Measurements from ENCODE around the gene SUMF1.
"Not testable (repeated sequence)": the region's sequence is repeated elsewhere in the genome, so short reads cannot be mapped to it uniquely, and the experiment has no call there.

The SUMF1 gene

DNA sequence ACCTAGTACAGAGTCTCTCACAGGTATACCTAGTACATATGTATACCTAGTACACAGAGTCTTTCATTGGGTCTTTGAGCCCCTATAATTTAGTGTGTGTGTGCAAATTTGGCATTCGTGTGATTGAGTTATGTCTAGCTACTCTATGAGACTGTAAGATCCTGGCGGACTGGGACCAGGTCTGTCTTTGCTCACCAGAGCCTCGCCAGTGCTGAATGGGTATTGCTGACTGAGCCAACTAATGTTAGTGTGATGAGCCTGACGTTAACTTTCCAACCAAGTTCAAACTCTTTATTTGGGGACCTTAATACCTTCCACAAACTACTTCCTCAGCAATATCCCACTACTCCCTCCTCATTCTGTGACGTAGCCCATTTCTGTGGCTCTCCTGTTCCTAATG lies 128.3 kb downstream of the SUMF1 start:
- DNase-seq (ENCODE audit: low read depth in 3 of 3): no peak

DNA sequence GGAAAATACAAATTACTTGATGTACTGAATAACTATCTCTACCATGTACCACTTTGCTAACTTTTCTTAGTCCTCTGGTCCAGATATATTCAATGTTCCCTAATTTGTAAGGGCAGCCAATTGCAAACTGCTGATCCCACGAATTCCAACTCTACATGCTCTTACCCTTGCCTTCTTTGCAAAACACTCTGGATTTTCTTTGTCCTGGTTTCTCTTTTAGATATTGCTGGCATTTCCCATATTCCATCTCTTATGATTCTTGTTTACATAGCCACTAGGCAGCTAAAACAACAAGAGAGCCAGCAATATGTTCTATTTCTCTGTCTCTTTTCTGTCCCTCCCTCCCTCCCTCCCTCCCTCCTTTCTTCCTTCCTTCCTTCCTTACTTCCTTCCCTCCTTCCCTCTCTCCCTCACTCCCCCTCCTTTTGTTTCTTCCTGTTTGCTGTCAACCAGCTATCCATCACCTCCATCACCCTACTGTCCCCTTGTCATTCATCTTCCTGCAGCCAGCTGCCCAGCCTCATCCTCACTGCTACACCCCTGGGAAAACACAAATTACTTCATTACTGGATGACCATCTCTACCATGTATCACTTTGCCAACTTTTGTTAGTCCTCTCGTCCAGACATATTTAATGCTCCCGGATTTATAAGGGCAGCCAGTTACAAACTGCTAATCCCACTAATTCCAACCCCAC lies 130.1 kb downstream of the SUMF1 start:
- no peak for DNase-seq (ENCODE audit: low read depth in 3 of 3)

DNA sequence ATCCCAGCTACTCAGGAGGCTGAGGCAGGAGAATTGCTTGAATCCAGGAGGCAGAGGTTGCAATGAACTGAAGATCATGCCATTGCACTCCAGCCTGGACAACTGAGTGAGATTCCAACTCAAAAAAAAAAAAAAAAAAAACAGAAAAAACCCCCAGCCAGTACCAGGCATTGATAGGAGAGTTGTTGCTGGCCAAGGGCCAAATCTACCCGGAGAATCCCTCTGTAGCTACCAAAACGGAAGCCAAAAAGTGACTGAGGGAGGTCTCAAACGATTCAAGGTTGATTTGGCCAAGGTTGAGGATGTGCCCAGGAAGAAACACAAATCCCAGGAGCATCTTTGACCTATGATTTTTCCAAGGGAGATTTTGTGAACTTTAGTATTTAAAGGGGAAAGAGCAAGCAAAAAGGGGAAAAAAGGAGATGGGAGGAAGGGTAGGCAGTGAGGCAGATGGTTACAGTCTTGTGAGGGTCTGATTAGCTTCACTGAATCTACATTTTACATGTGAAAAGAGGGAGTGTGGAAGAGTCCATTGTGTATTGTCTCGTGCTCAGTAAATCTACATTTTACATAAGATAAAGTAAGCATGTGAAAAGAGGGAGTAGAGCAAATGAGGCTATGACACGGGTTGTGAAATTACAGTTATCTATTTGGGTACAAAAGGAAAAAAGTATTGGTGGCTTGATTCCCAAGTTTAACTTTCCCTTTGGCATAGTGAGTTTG lies 131.1 kb downstream of the SUMF1 start:
- DNase-seq (ENCODE audit: low read depth in 3 of 3): no peak

DNA sequence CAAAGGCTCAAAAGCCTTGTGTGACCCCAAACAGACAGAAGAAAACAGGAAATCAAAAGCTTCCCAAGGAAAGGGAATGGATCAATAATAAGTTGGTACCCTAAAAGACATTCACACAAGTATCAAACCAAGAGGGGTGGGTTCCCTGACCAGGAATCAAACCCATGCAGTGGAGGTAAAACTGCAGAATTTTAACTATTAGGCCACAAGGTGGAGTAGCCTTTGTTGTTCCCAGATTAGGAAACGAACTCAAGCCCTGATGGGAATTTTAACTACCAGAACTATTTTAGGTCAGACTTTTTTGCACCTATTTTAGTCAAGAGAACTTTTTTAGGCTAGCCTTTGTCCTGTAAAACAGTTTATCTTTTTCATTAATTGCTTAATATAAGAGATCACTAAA lies 132.5 kb downstream of the SUMF1 start:
- DNase-seq (ENCODE audit: low read depth in 3 of 3): no peak

DNA sequence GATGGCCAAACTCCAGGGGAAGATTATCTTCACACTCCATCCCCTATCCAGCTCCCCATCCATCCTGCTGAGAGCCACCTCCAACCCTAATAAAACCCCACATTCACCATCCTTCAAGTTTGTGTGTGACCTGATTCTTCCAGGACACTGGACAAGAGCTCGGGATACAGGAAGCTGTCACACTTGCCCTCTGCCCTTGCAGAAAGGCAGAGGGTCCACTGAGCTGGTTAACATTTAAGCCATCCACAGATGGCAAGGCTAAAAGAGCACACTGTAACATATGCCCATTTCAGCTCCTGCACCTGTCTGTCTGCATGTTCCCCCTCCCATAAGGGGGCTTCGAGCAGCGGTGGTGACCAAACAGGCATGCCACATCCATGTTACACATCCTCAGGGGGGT lies 134.1 kb downstream of the SUMF1 start:
- DNase-seq (ENCODE audit: low read depth in 3 of 3): no peak

DNA sequence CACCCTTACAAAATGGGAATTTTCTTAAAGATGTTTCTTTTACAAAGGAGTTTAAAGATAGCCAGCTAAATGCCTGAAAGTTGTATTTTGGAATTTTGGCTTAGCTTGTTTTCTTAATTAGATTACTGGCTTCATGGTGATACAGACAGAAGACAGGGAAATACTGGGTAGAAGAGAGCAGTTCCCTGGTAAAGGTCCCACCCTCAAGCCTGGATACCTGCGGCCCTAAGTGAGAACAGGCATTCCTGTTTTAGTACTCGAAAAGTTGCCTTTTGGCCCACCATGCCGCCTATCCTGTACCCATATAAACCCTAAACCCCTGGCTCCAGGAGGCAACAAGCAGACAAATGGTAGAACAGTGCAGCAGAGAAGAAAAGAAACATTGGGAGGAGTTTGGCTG lies 134.5 kb downstream of the SUMF1 start:
- no peak for DNase-seq (ENCODE audit: low read depth in 3 of 3)

DNA sequence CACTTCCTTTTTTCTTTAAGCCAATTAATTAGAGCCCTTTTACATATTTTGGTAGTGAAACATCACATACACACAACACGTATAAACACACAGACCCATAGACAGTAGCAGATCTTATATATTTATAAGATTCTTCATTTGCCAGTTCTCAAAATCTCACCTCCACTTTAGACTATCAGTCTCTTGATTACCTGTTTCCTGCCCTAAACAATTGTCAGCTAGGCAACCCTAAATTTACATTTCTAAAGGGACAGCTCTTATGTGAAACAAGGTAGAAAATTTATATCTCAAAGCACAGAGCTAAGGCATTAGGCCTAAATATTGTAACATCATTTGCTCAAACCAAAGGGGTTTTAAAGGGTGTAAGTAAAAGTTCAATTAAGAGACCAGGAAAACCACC lies 135.0 kb downstream of the SUMF1 start:
- no peak for DNase-seq (ENCODE audit: low read depth in 3 of 3)

DNA sequence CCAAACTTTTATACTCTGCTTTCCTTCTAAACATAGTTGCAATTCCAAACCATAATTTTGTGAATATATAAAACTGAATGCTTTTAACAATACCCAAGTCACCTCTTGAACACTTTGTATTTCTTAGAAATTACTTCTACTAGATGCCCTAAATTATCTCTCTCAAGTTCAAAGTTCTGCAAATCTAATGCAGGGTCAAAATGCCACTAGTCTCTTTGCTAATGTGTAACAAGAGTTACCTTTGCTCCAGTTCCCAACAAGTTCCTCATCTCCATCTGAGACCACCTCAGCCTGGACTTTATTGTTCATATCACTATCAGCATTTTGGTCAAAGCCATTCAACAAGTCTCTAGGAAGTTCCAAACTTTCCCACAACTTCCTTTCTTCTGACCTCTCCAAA lies 137.3 kb downstream of the SUMF1 start:
- DNase-seq (ENCODE audit: low read depth in 3 of 3): not testable (repeated sequence)

DNA sequence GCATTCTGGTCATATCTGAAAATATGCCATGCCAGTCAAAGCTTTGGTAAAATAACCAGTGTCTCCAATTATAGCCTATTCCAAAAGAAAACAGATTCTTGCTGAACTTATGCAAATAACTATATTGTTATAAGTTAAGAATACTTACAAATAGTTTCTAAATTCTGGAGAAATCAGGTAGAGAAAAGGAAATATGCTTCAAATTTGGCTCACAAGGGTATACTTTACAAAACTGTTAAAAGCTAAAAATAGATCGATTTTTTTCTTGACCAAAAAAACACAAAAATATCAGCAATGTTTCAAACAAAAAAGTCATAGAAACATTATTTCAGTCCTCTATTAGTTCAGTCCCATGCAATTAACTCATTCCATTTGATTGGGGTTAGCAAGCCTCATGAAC lies 140.2 kb downstream of the SUMF1 start:
- no peak for DNase-seq (ENCODE audit: low read depth in 3 of 3)

DNA sequence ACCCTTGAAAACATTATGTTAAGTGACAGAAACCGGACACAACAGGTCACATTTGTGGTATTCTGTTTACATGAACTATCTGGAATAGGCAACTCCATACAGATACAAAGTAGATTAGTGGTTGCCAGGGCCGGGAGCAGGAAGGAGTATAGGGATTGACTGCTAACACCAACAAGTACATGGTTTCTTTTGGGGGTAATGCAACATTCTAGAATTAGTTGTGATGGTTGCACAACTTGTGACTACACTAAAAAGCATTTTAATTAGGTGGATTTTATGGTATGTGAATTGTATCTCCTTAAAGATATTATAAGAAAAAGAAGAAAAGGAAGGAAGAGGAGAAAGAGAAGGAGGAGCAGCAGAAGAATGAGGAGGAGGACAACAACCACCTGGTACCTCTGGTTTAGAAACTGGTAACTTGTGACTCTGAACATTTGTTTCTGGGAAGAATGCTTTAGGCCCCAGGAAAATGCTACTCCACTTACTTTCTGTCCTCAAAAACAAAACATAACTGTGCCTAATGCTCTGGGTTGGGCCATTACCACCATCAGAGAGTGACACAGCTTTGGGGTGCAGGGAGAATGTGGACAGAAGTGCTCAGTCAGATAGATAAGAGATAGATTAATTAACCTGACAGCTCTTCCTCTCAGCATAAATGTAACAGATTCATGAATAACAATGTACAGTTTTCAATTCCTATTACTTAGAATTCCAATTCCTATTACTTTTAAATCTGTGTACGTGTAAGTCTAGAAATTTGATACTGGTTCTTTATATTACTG lies 143.6 kb downstream of the SUMF1 start:
- DNase-seq (ENCODE audit: low read depth in 3 of 3): no peak

DNA sequence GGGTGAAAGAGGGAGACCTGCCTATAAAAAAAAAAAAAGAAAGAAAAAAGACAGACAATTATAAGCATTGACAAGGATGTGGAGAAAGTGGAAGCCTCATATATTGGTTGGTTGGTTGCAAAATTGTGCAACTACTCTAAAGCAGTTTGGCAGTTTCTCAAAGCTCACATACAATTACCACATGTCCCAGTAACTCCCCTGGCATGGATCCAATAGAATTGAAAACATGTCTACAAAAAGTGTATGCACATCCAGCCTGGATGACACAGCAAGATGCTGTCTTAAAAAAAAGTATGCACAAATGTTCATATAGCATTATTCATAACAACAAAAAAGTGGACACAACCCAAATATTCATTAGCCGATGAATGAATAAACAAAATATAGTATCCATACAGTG lies 144.4 kb downstream of the SUMF1 start:
- no peak for DNase-seq (ENCODE audit: low read depth in 3 of 3)

DNA sequence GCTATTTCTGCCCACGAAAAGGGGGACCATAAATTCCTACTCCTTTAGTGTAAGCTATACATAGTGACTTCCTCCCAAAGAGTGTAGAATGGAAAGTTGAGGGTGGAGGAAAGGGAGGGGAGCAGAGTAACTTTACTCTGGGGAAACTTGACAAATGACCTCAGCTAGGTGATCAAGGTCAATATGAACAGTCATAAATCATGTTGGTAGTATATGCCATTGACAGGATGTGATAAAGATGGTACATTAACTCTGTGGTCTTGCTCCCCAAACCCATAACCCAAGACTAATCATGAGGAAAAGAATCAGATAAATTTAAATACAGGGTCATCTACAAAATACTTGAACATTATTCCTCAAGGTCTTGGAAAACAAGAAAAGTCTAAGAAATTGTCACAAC lies 145.3 kb downstream of the SUMF1 start:
- no peak for DNase-seq (ENCODE audit: low read depth in 3 of 3)

DNA sequence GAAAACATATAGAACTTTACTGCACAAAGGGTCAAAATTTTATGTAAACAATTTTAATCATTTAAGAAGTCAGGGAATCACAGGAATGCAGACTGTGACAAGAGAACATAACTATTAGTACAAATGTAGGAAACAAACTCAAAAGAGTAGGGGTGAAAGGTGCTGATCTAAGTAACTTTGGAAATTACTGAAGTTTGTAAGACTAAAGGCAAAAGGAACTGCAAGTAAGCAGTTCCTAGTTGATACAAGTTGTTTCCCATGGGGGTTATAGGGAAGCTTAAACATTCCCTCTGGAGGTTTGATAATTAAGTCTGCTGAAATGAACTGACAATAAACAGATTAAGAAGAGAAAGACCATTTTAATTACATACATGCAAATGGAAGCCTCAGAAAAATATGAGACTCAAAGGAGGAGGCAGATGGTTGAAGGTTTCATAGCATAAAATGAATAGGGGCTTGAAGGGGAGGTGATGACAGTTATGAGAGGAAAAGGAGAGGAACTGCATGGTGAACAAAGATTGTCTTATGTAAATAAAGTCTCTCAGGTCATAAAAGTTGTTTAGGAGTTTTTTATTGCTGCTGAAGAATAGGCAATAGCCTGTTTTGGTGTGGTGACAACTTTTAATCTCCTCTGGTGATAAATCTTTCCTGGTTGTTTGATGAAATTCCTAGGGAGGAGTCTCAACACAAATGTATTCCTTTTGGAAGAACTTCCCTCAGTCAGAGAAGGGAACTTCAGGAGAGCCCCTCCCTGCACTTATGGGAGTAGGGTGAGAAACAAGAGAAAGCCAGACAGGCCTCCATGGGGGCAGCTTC lies 146.8 kb downstream of the SUMF1 start:
- DNase-seq (ENCODE audit: low read depth in 3 of 3): no peak

DNA sequence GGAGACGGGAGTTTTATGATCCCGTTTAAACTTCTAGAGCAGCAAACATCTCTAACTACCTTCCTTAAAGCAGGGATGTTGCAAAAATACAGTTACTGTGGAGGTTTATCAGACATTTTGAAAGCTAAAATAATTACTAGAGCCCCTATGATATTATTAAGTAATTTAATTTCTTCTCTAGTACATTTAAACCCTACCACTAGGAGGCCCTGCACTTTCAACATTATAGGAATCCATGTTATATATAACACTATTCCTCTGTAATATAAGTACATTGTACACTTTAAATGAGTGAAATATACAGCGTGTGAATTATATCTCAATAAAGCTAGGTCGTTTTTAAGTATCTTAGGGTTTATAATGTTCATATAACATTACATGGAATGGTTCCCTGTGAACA lies 152.4 kb downstream of the SUMF1 start:
- DNase-seq (ENCODE audit: low read depth in 3 of 3): no peak

DNA sequence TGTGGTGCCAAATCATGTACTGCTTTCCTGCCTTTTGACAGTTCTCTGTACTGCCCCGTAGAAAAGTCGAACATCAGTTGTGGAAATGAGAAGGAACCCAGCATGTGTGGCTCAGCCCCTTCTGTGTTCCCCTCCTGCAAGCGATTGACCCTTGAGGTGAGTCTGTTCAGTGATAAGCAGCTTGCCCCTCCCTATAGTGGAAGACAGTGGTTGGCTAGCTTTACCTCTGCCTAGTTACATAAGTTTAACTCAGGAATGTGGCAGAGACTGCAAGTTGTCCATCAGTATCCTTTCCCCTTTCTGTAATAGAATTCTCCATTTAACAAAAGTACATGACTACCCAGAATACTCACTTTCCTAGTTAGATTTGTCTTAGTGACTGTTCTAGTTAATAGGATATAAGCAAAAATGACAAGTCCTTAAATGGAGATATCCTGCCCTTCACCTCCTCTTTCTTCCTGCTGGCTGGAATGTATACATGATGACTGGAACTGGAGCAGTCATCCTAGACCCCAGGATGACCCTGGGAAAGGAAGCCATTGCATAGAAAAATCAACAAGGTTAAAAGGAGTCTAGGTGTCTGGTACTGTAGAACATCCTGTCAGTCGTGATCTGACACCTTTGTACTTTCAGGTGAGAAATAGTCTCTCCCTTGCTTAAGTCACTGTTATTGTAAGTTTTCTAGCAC lies 153.3 kb downstream of the SUMF1 start:
- DNase-seq (ENCODE audit: low read depth in 3 of 3): no peak

DNA sequence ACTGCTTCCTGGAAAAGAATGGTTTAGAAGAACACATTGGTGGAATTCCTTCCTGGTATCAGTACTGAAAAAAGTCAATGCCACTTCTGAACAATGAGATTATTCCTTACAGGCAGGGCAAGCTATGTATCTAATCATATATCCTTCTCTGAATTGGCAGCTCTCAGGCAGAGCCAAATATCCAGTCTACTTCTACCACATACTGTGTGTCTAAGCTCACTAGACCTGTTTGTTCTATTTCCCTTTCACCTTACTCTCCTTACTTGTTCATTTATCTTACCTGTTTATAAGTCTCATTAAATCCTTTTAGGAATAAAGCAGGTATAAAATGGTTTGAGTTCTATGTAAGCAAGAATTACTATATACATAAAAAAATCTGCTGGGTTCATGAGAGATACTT lies 155.6 kb downstream of the SUMF1 start:
- no peak for DNase-seq (ENCODE audit: low read depth in 3 of 3)
